K562 (cell line): ENCODE data around the gene EFNA2. TPM values are rescaled to one million over a fixed set of nuclear protein-coding genes. Genes with fewer than 3 reads are reported as not detected.

ENCODE experiments used
- ATF3 ChIP-seq, 2 experiments: fragments of 450-650 bp in 1 of 2; sonication (generic) in 1 of 2; formaldehyde crosslinking in 1 of 2; IDR thresholded peaks in 1 of 2; conservative IDR thresholded peaks in 1 of 2; 2 replicates each; pipeline versions ENCODE4 v1.6.1 to v1.8.1; 2016 to 2023; ENCODE audit warnings: mild to moderate bottlenecking in 2 of 2, moderate library complexity in 2 of 2, inconsistent platforms in 1 of 2, missing genetic modification reagents in 1 of 2
- C11orf30 ChIP-seq: fragments of 450-650 bp; IDR thresholded peaks from 2 replicates; pipeline ENCODE4 v1.6.1; 2016; ENCODE audit warnings: low read depth, mild to moderate bottlenecking
- E4F1 ChIP-seq: fragments of 250-450 bp; sonication (Bioruptor Pico); IDR thresholded peaks from 2 replicates; pipeline ENCODE4 v1.5.0; 2021; ENCODE audit warnings: mild to moderate bottlenecking, borderline replicate concordance
- FIP1L1 ChIP-seq: fragments of 200-400 bp; formaldehyde crosslinking; IDR thresholded peaks from 2 replicates; pipeline ENCODE4 v1.6.1; 2018; ENCODE audit warnings: mild to moderate bottlenecking, low read depth, low read length; ENCODE audit not compliant: poor library complexity, severe bottlenecking
- FOXK2 ChIP-seq, 2 experiments: fragments of 450-650 bp; IDR thresholded peaks in 1 of 2; conservative IDR thresholded peaks in 1 of 2; 2 replicates each; pipeline ENCODE4 v1.6.1; 2016; ENCODE audit warnings: low read depth in 2 of 2, mild to moderate bottlenecking in 1 of 2
- KDM2B ChIP-seq: fragments of 250-450 bp; sonication (Bioruptor Pico); IDR thresholded peaks from 2 replicates; pipeline ENCODE4 v1.8.0; 2021; ENCODE audit warnings: mild to moderate bottlenecking, moderate library complexity
- KLF16 ChIP-seq: IDR thresholded peaks from 2 replicates; pipeline ENCODE4 v1.6.1; 2016; ENCODE audit warnings: antibody characterized with exemption
- NEUROD1 ChIP-seq: fragments of 150-350 bp; IDR thresholded peaks from 2 replicates; pipeline ENCODE4 v1.6.1; 2014; ENCODE audit warnings: borderline replicate concordance, low read length, low read depth; ENCODE audit not compliant: partially characterized antibody
- NONO ChIP-seq, 2 experiments: fragments of 200-400 bp in 1 of 2; fragments of 450-650 bp in 1 of 2; formaldehyde crosslinking in 1 of 2; IDR thresholded peaks; 2 replicates each; pipeline ENCODE4 v1.6.1; 2017; ENCODE audit warnings: low read depth in 2 of 2, mild to moderate bottlenecking in 2 of 2, moderate library complexity in 2 of 2, low read length in 1 of 2
- RB1 ChIP-seq: fragments of 450-650 bp; IDR thresholded peaks from 2 replicates; pipeline ENCODE4 v1.6.1; 2017; ENCODE audit warnings: low read depth, mild to moderate bottlenecking
- RBM25 ChIP-seq: fragments of 200-400 bp; formaldehyde crosslinking; IDR thresholded peaks from 2 replicates; pipeline ENCODE4 v1.6.1; 2018; ENCODE audit warnings: low read length, low read depth, moderate library complexity; ENCODE audit not compliant: severe bottlenecking
- STAT5A ChIP-seq: IDR thresholded peaks from 2 replicates; pipeline ENCODE4 v1.6.1; 2012; ENCODE audit warnings: low read length, inconsistent platforms, borderline replicate concordance
- TAF7 ChIP-seq: fragments of 450-650 bp; IDR thresholded peaks from 2 replicates; pipeline ENCODE4 v1.6.1; 2016; ENCODE audit warnings: missing genetic modification characterization, missing compliant biosample characterization
- TCF7L2 ChIP-seq: fragments of 150-350 bp; IDR thresholded peaks from 2 replicates; pipeline ENCODE4 v1.6.1; 2016; ENCODE audit warnings: low read depth, mild to moderate bottlenecking, low read length, moderate library complexity
- ZNF146 ChIP-seq: IDR thresholded peaks from one replicate; pipeline ENCODE4 v1.6.1; 2018; ENCODE audit warnings: missing compliant biosample characterization; ENCODE audit not compliant: unreplicated experiment
- ZNF398 ChIP-seq: fragments of 250-450 bp; sonication (Bioruptor Pico); IDR thresholded peaks from 2 replicates; pipeline ENCODE4 v1.8.0; 2021; ENCODE audit warnings: moderate library complexity, mild to moderate bottlenecking, inconsistent platforms
- ZNF436 ChIP-seq: fragments of 250-450, 450-650 bp; sonication (Bioruptor Pico); formaldehyde crosslinking; IDR thresholded peaks from 2 replicates; pipeline ENCODE4 v1.7.0; 2020; ENCODE audit warnings: mild to moderate bottlenecking
- ZNF518B ChIP-seq: fragments of 250-450 bp; sonication (Bioruptor Pico); IDR thresholded peaks from 2 replicates; pipeline ENCODE4 v1.5.0; 2021; ENCODE audit warnings: mild to moderate bottlenecking, moderate library complexity
- polyA plus RNA-seq, 8 experiments: library from polyadenylated mRNA; depleted of rRNA in 4 of 8; stranded (reverse) in 5 of 8; unstranded in 3 of 8; fragments of >200 nt; fragmentation: Nextera tagmentation in 2 of 8; fragmentation: Illumina TruSeq in 1 of 8; extraction: Ambion mirVana in 2 of 8; extraction: Trizol in 1 of 8; gene quantifications; 2 replicates each; pipeline versions ENCODE4 v1.2.1 to v1.2.3, GENCODE V29; 2011 to 2014; ENCODE audit warnings: inconsistent platforms in 1 of 8, missing spikeins in 1 of 8
- total RNA-seq, 7 experiments: library from RNA; depleted of rRNA in 6 of 7; stranded (reverse); fragments of >200 nt in 6 of 7; fragmentation: Illumina TruSeq in 2 of 7; extraction: Trizol in 2 of 7; gene quantifications; 2 replicates each; pipeline versions ENCODE4 v1.2.1 to v1.2.3, GENCODE V29; 2011 to 2021; ENCODE audit warnings: low replicate concordance in 1 of 7

Gene EFNA2
- total and polyA plus RNA-seq, 9 of the 15 experiments (the other 6 are each of a cell fraction or from before 2014, with no cell fraction given): 0.11 to 0.44 (median 0.15) TPM; not detected in 6

- no peak for TF ChIP-seq E4F1 (CRISPR knock-in tag)
- TF ChIP-seq STAT5A: no peak
- no peak for TF ChIP-seq ZNF518B (CRISPR knock-in tag)
- TF ChIP-seq NEUROD1: peak; percentile 57
- TF ChIP-seq ZNF398: no peak
- TF ChIP-seq C11orf30: peak; percentile 57; the same call in 1 of the 2 replicates
- peak; percentile 89 for TF ChIP-seq FIP1L1
- peak; percentile 66 to 96 for TF ChIP-seq NONO (IDR thresholded peaks at IDR 0.05; ENCODE audit: low read depth in 2 of 2, low read length in 1 of 2)
- TF ChIP-seq TCF7L2: no peak
- no peak for TF ChIP-seq TAF7 (tag)
- 0 out of 2 replicates have a peak, but pooled peaks have one; percentile 38 for TF ChIP-seq KDM2B
- TF ChIP-seq ZNF436 (CRISPR knock-in tag): no peak
- TF ChIP-seq FOXK2 (conservative IDR thresholded peaks at IDR 0.05 in 1 of 2, IDR thresholded peaks at IDR 0.05 in 1 of 2; ENCODE audit: low read depth in 2 of 2): peak; percentile 11 to 39; a peak in 1 of 4 replicates
- TF ChIP-seq RB1: peak; percentile 81
- TF ChIP-seq KLF16: no peak
- TF ChIP-seq RBM25: peak; percentile 90
- TF ChIP-seq ZNF146 (CRISPR knock-in tag): no peak
- TF ChIP-seq ATF3 (IDR thresholded peaks at IDR 0.05): peak; percentile 40; the same call in 1 of the 2 replicates
- no peak for TF ChIP-seq ATF3 (CRISPR knock-in tag; conservative IDR thresholded peaks at IDR 0.05)
Measured at GRCh38 chr19:1275260-1275975, 10.3 kb upstream of the EFNA2 start, which contains the start of gene FAM174C (continued).
